Stimulated activated CD8-positive, alpha-beta memory T cell treated with anti-CD3 and anti-CD28 coated beads, Interleukin-15, amount 100 ng/mL, for 24 hours (primary cell): ENCODE data around the gene NRARP.
A peak's percentile ranks its signal among the peaks of the same experiment; 100 is the strongest.

ENCODE experiments used
- DNase-seq: peaks from one replicate; pipeline ENCODE4 v3.0.0-alpha.2; 2020; ENCODE audit warnings: low read depth

NRARP gene

GRCh38 chr9:137297966-137298365 is 4.1 kb downstream of the NRARP start:
- no peak for DNase-seq

GRCh38 chr9:137296670-137297664 is 5.1 kb downstream of the NRARP start:
- no peak for DNase-seq

DNA sequence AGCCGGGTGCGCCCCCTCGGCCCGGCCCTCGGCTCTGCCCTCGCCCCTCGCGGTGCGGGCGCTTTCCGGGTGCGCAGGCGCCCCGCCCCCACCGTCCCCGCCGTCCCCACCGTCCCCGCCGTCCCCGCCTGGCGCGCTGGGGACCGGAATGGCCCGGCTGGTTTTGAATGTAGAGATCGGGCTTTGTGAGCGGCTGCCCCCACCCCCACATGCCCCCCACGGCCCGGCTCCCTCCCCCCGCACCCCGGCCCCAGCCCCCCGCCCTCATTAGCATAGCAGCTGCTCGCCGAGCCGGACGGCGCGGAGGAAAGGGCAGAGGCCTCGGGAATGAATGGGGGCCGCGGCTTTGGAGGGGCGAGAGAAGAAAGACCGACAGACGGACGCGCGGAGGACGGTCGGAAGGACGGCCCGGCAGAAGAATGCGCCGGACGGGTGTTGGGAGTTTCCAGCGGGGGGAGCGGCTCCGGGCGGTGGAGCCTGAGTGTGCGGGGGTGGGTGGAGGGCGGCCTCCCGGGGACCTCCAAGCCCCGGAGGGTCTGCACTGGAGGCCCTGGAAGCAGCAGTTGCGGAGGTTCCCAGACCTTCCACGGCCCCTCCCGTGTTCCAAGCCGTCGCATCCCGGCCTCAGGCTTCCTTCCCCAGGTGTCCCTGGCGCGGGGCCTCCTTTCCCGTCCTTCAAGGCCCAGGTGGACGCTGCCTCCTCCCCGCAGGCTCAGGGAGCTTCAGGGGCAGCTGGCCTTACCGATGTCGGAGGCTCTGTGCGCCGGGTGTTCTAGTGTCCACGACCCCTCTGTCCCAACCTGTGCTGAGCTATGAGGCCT is 6.0 kb downstream of the NRARP start:
- DNase-seq: no peak

DNA sequence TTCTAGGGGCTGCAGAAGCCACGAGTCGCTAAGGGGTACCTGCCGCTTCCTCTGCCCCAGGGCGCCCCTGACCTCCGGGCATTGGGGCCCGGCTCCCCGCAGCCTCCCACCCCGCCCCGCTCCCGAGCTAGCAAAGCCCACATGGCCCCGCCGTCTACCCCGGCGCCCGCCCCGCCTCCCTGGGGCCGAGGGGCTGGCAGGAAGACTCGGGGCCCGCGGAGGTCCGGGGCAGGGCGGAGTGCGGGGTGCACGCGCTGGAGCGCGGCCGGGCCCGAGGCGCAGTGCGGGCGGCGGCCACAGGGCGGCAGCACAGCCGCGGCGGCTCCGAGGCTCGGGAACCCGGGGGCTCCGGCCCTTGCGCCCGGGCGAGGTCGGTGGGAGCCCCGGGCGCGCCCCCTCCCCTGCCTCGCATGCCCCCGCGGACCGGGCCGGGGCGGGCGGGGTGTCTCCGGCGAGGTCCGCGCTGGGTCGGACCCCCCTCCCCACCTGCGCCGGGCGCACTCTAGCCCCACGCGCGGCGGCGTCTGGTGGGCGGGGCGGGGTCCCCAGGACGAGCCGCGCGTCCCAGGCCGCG is 6.7 kb downstream of the NRARP start:
- peak; percentile 37 for DNase-seq

- DNase-seq: no peak
These were observed 7.3 kb downstream of the NRARP start for GRCh38 chr9:137294681-137295237.

DNA sequence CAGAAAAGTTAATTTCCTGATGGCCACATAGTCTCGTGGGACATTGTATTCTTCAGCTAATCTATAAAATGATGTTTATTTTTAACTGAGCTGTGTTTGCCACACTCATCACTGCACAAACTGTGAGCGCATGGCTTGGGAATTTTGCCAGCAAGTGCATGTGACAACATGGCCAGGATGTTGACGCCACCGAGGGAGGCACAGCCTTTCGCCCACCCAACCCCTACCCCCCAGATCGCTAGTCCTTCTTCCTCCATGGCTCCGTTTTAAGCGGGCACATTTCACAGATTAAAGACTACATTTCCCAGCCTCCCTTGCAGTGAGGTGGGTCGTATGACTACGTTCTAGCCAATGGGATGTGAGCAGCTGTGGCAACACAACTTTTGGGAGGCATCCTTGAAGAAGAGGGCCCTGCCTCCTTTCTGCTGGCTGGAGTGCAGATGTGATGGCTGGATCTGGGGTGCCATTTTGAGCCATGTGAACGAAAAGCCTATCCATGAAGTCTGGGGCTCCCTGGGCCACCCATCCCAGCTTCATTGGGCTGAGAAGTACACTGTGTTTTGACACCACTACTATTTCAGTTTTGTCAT is 7.9 kb downstream of the NRARP start:
- DNase-seq: no peak

- no peak for DNase-seq
These were observed 8.5 kb downstream of the NRARP start for GRCh38 chr9:137293482-137294090.

- no peak for DNase-seq
These were observed 9.0 kb downstream of the NRARP start for GRCh38 chr9:137293094-137293481.

DNA sequence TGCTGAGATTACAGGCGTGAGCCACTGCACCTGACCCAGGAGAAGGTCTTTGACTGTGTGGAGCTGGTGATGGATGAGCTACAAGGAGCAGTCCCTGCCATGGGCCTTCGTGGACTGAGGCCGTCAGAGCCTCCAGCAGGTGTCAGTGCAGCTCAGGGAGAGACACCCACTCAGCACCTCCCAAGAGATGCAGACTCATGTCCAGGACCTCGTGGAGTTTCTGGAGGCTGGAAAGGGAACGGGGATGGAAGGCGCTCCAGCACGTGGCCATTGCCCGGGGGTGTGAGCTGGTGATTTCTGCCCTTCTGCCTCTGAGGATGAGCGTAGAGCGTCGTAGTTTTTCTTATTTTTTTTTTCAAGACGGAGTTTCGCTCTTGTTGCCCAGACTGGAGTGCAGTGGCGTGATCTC is 15.1 kb downstream of the NRARP start:
- DNase-seq: no peak

DNA sequence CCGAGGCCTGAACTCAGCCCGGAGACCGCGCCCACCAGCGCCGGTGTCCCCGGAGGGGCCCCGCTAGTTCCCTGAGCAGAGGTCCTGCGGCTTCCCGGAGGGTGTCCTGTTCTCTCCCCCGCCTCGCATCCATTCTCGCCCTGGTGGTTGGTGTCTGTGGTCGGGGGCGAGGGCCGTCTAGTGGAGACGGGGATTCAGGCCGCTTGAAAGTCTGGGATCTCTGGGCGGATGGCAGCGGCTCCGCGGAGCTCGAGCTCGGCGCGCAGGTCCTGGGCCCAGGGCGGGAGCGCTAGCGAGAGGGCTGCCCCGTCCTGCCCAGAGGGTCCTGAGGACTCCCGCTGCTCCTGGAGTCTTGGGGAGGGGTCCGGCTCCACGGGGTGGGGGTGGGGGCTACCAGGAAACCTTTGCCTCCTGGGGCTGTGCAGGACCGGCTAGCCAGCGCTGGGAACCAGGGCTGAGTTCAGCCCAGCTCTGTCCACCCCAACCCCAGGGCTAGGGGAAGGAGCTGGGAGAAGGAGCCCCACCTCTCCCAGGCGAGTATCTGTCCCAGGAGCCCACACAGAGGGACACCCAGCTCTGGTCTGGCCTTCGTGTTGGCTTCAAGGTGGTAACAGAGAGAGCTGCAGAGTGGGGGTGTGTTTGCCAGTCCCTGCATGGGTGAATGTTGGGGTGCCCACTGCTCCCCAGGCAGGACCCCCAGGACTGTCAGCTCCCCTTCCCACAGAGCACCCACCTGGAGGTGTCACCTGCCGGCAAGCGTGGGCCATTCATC is 20.5 kb downstream of the NRARP start:
- DNase-seq: no peak

GRCh38 chr9:137280474-137281344 is 21.4 kb downstream of the NRARP start:
- DNase-seq: no peak

GRCh38 chr9:137279741-137280473 is 22.2 kb downstream of the NRARP start:
- no peak for DNase-seq

GRCh38 chr9:137278721-137279711 is 23.1 kb downstream of the NRARP start:
- DNase-seq: no peak

DNA sequence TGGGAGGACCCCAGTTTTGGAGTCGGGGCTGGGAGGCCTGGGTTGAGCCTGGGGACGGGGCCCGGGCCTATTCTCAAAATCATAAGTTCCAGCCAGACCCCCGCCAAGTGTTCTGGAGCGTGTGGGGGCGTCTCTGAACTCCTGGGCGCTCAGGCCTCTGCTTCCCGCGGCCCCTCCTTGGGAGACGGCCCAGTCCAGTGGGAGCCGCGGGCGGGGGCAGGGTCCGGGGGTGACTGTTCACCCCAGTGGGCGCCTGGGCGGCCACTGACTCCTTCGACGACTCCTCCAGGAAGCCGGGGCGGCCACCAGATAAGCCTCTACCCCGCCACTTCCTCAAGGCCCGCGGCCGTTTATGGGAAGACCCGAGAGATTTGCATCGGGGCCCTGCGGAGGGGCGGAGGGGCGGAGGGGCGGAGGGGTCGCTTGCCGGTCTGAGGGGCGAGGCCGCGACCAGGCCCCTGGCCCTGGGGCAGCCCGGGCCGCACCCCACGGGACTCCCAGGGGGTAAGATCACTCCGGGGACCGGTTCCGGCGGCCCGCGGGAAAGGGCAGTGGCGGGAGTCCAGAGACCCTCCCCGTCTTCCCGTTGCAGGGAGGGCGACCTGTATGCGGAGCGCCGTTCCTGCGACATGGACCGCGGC is 23.9 kb downstream of the NRARP start:
- no peak for DNase-seq

GRCh38 chr9:137277329-137278041 is 24.6 kb downstream of the NRARP start, which contains the start of gene TOR4A:
Gene TOR4A (plus strand): TSS chr9:137277726. CDS start chr9:137278690, 964 bp downstream.
- no peak for DNase-seq
